GM12864 (cell line): ENCODE data around the gene LELP1.

Experiments
- DNase-seq: peaks from one replicate; pipeline ENCODE4 v3.0.0-alpha.2; 2011; ENCODE audit warnings: low read depth
- H3K4me3 ChIP-seq: 2 replicates; pipeline ENCODE4 v1.5.1; 2011; ENCODE audit warnings: mild to moderate bottlenecking, low read depth, low read length, control low read depth
- CTCF ChIP-seq: IDR thresholded peaks from 2 replicates; pipeline ENCODE4 v1.5.1; 2011; ENCODE audit warnings: low read depth, mild to moderate bottlenecking, moderate library complexity, low read length, control low read depth, inconsistent platforms; ENCODE audit errors: missing control alignments

Gene LELP1

GRCh38 chr1:153192697-153193096 is 10.5 kb upstream of the LELP1 start:
- H3K4me3 ChIP-seq: no peak overlapping the region
- DNase-seq: no peak
- peak; percentile 49 for TF ChIP-seq CTCF

GRCh38 chr1:153194331-153195050 is 8.7 kb upstream of the LELP1 start:
- DNase-seq: no peak
- H3K4me3 ChIP-seq: no peak overlapping the region
- no peak for TF ChIP-seq CTCF

GRCh38 chr1:153195216-153195615 is 8.0 kb upstream of the LELP1 start:
- no peak overlapping the region for H3K4me3 ChIP-seq
- DNase-seq: no peak
- TF ChIP-seq CTCF: no peak

- H3K4me3 ChIP-seq: no peak overlapping the region
- TF ChIP-seq CTCF: no peak
- DNase-seq: no peak
Observed at GRCh38 chr1:153202006-153202405, 1.2 kb upstream of the LELP1 start.

- no peak for DNase-seq
- TF ChIP-seq CTCF: no peak
- no peak overlapping the region for H3K4me3 ChIP-seq
Observed at GRCh38 chr1:153206631-153207030, 3.4 kb downstream of the LELP1 start.

GRCh38 chr1:153210206-153210605 is 7.0 kb downstream of the LELP1 start:
- no peak overlapping the region for H3K4me3 ChIP-seq
- no peak for DNase-seq
- no peak for TF ChIP-seq CTCF

GRCh38 chr1:153212201-153212600 is 9.0 kb downstream of the LELP1 start:
- DNase-seq: no peak
- no peak for TF ChIP-seq CTCF
- H3K4me3 ChIP-seq: no peak overlapping the region
